Caco-2 (cell line): ENCODE measurements around the gene GPC6. TPM values are rescaled to one million over a fixed set of nuclear protein-coding genes. Genes with fewer than 3 reads are reported as not detected.

Experiments
- BruUV-seq: library from RNA; stranded (reverse); fragments of 400-500 nt; replicated peaks from 2 replicates; lab custom pipeline; 2021; lab: Mats Ljungman, UMichigan
- CTCF ChIA-PET: fragments of 300-600 bp; sonication (Branson Sonifier 250); formaldehyde crosslinking; loops from one replicate; lab custom pipeline; 2022; ENCODE audit warnings: antibody characterized with exemption; lab: Charles Lee
- POLR2A ChIA-PET: fragments of 300-600 bp; sonication (Branson Sonifier 250); formaldehyde crosslinking; loops from one replicate; lab custom pipeline; 2022; ENCODE audit warnings: antibody characterized with exemption; lab: Charles Lee
- DNase-seq, 2 experiments: peaks; one replicate each; pipeline versions ENCODE4 v3.0.0 to v3.0.0-alpha.2; 2020 to 2022
- H3K27me3 ChIP-seq: replicated peaks from 2 replicates; pipeline ENCODE4 v1.6.0; 2011; ENCODE audit warnings: low read length; ENCODE audit not compliant: control insufficient read depth, insufficient read depth
- H3K36me3 ChIP-seq: 2 replicates; pipeline ENCODE4 v1.5.1; 2011; ENCODE audit warnings: low read length; ENCODE audit not compliant: control insufficient read depth, insufficient read depth
- H3K4me1 ChIP-seq: fragments of 250-450 bp; sonication (Bioruptor Pico); 2 replicates; pipeline ENCODE4 v1.5.1; 2020; ENCODE audit warnings: mild to moderate bottlenecking
- H3K4me3 ChIP-seq: 2 replicates; pipeline ENCODE4 v1.5.1; 2011; ENCODE audit warnings: low read depth, mild to moderate bottlenecking, control low read depth, low read length
- H3K9me3 ChIP-seq: fragments of 250-450 bp; sonication (Bioruptor Pico); 2 replicates; pipeline ENCODE4 v1.5.1; 2020; ENCODE audit warnings: mild to moderate bottlenecking, moderate library complexity
- H3K27ac Mint-ChIP-seq: one replicate; pipeline ENCODE4 v1.8.0; 2022; ENCODE audit warnings: mixed read lengths; ENCODE audit not compliant: unreplicated experiment
- H3K27me3 Mint-ChIP-seq: one replicate; pipeline ENCODE4 v1.8.0; 2022; ENCODE audit warnings: mixed read lengths; ENCODE audit not compliant: insufficient read depth, unreplicated experiment
- H3K36me3 Mint-ChIP-seq: one replicate; pipeline ENCODE4 v1.8.0; 2022; ENCODE audit warnings: mild to moderate bottlenecking, mixed read lengths; ENCODE audit not compliant: insufficient read depth, unreplicated experiment
- H3K4me1 Mint-ChIP-seq: one replicate; pipeline ENCODE4 v1.8.0; 2022; ENCODE audit warnings: low read depth, mixed read lengths; ENCODE audit not compliant: unreplicated experiment
- H3K4me3 Mint-ChIP-seq: one replicate; pipeline ENCODE4 v1.8.0; 2022; ENCODE audit warnings: mild to moderate bottlenecking, moderate library complexity, mixed read lengths; ENCODE audit not compliant: unreplicated experiment
- H3K9me3 Mint-ChIP-seq: one replicate; pipeline ENCODE4 v1.8.0; 2022; ENCODE audit warnings: mixed read lengths; ENCODE audit not compliant: unreplicated experiment
- intact Hi-C: fragments of 100-400 bp; cut with micrococcal nuclease; formaldehyde crosslinking; loops from one replicate; pipeline ENCODE4 v1.10.0; 2022; ENCODE audit not compliant: unreplicated experiment
- total RNA-seq: library from RNA; stranded (reverse); gene quantifications from 2 replicates; pipeline ENCODE4 v1.2.3, GENCODE V29; 2022
- TF ChIP-seq, protein P1 (sequence below), 2 experiments: fragments of 200-600 bp in 1 of 2; IDR thresholded peaks; 1 replicate in 1 of 2; 2 replicates in 1 of 2; pipeline versions ENCODE4 v1.5.1 to v1.8.0; 2011 to 2022; ENCODE audit warnings: antibody characterized with exemption in 1 of 2, control low read depth in 1 of 2, inconsistent platforms in 1 of 2, low read depth in 1 of 2, low read length in 1 of 2, mild to moderate bottlenecking in 1 of 2, moderate library complexity in 1 of 2; ENCODE audit not compliant: insufficient read depth in 1 of 2, severe bottlenecking in 1 of 2, unreplicated experiment in 1 of 2

GPC6 gene
- total RNA-seq, 1 experiment from 2014 or later: 0.16 TPM

- Mint-ChIP-seq H3K36me3 (no peaks in the 10 kb centered on the region), H3K9me3 (no peaks in the 10 kb centered on the region), H3K27ac (no peak overlapping the region), H3K4me1 (no peaks in the 10 kb centered on the region), H3K27me3 (peaks cover 6% of the 10 kb centered on the region), H3K4me3 (no peak overlapping the region)
- POLR2A ChIA-PET: no interaction called here
- Histone ChIP-seq H3K4me1 (no peaks in the 10 kb centered on the region), H3K9me3 (no peaks in the 10 kb centered on the region), H3K27me3 (no peaks in the 10 kb centered on the region), H3K36me3 (no peaks in the 10 kb centered on the region), H3K4me3 (no peak overlapping the region)
- DNase-seq: no peak
- BruUV-seq: no TSS peak
- TF ChIP-seq, protein P1, sequence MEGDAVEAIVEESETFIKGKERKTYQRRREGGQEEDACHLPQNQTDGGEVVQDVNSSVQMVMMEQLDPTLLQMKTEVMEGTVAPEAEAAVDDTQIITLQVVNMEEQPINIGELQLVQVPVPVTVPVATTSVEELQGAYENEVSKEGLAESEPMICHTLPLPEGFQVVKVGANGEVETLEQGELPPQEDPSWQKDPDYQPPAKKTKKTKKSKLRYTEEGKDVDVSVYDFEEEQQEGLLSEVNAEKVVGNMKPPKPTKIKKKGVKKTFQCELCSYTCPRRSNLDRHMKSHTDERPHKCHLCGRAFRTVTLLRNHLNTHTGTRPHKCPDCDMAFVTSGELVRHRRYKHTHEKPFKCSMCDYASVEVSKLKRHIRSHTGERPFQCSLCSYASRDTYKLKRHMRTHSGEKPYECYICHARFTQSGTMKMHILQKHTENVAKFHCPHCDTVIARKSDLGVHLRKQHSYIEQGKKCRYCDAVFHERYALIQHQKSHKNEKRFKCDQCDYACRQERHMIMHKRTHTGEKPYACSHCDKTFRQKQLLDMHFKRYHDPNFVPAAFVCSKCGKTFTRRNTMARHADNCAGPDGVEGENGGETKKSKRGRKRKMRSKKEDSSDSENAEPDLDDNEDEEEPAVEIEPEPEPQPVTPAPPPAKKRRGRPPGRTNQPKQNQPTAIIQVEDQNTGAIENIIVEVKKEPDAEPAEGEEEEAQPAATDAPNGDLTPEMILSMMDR (IDR thresholded peaks at IDR 0.05; ENCODE audit: insufficient read depth in 1 of 2, low read depth in 1 of 2, low read length in 1 of 2, severe bottlenecking in 1 of 2, unreplicated experiment in 1 of 2): no peak
- intact Hi-C loops: no loop called here
- CTCF ChIA-PET: no interaction called here
These were observed 585.1 kb downstream of the GPC6 start for GRCh38 chr13:93811738-93812112.

DNA sequence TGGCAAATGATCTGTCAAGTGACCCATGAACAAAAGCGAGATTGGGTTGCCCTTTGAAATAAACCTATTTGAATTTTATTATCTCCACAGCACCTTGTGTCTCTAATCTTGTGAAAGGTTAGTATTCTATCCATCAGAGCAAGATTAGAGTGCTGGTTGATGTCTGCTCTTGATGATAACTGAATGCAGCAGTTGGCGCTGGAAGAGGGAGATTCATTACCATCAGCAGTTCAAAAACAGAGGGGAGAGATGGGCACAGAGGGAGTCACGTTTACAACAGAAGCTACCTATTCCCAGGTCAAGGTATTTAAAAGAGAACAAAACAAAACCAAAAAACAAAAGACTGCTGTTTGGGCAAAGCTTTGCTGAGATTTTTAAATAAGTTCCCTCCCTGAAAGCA lies 588.1 kb downstream of the GPC6 start:
- CTCF ChIA-PET: no interaction called here
- no peaks in the 10 kb centered on the region for H3K9me3 Mint-ChIP-seq
- DNase-seq: no peak
- POLR2A ChIA-PET: no interaction called here
- no peaks in the 10 kb centered on the region for H3K4me1 ChIP-seq
- no peak overlapping the region for H3K27ac Mint-ChIP-seq
- H3K36me3 Mint-ChIP-seq: no peaks in the 10 kb centered on the region
- no peak overlapping the region for H3K4me3 ChIP-seq
- H3K36me3 ChIP-seq: no peaks in the 10 kb centered on the region
- peaks cover 6% of the 10 kb centered on the region for H3K27me3 Mint-ChIP-seq
- no peaks in the 10 kb centered on the region for H3K4me1 Mint-ChIP-seq
- TF ChIP-seq, protein P1 (IDR thresholded peaks at IDR 0.05; ENCODE audit: insufficient read depth in 1 of 2, low read depth in 1 of 2, low read length in 1 of 2, severe bottlenecking in 1 of 2, unreplicated experiment in 1 of 2): no peak
- no peak overlapping the region for H3K4me3 Mint-ChIP-seq
- intact Hi-C loops: no loop called here
- no peaks in the 10 kb centered on the region for H3K27me3 ChIP-seq
- no TSS peak for BruUV-seq
- no peaks in the 10 kb centered on the region for H3K9me3 ChIP-seq

- peaks cover 4% of the 10 kb centered on the region for H3K27me3 Mint-ChIP-seq
- no peaks in the 10 kb centered on the region for H3K36me3 Mint-ChIP-seq
- Histone ChIP-seq H3K9me3 (no peaks in the 10 kb centered on the region), H3K4me3 (no peak overlapping the region), H3K27me3 (no peaks in the 10 kb centered on the region), H3K4me1 (no peaks in the 10 kb centered on the region), H3K36me3 (no peaks in the 10 kb centered on the region)
- no peak overlapping the region for H3K4me3 Mint-ChIP-seq
- BruUV-seq: no TSS peak
- no peak overlapping the region for H3K27ac Mint-ChIP-seq
- intact Hi-C loops: no loop called here
- POLR2A ChIA-PET: no interaction called here
- H3K9me3 Mint-ChIP-seq: no peaks in the 10 kb centered on the region
- CTCF ChIA-PET: no interaction called here
- DNase-seq: no peak
- H3K4me1 Mint-ChIP-seq: no peaks in the 10 kb centered on the region
- TF ChIP-seq, protein P1 (IDR thresholded peaks at IDR 0.05; ENCODE audit: insufficient read depth in 1 of 2, low read depth in 1 of 2, low read length in 1 of 2, severe bottlenecking in 1 of 2, unreplicated experiment in 1 of 2): no peak
These were observed 591.7 kb downstream of the GPC6 start for GRCh38 chr13:93818345-93818744.
